ENCODE data around the gene CNTN2. TPM values are rescaled to one million over a fixed set of nuclear protein-coding genes. Genes with fewer than 3 reads are reported as not detected.

The CNTN2 gene
- total and polyA plus RNA-seq, 11 donors: 0.04 to 2.4 (median 0.19) TPM; not detected in 3

- no peak for ATAC-seq
- intact Hi-C loops (cut with DNase I): no loop called here
- no peaks in the 10 kb centered on the region for H3K4me1 ChIP-seq
Observed at GRCh38 chr1:205028924-205029323, 14.1 kb upstream of the CNTN2 start.

DNA sequence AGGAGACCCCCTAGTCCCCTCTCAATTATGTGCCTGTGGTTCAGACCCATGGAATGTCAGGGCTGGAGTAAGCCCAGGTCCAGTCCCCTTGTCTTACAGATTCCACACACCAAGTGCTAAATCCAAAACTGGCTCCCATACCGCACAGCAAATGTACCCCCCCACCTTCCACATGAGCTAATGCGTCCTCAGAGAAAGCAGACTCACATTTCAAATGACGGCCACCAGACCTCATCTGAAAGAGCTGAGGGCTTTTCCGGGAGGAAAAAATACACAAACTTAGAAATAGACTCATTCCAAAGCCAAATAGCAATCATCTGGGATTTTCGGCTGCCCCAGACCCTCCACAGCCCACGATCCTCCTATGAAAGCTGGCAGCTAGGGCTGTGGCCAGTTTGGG lies 12.8 kb upstream of the CNTN2 start:
- ATAC-seq (no peak), DNase-seq (no peak)
- Histone ChIP-seq H3K9me3 (no peaks in the 10 kb centered on the region), H3K4me1 (no peaks in the 10 kb centered on the region), H3K36me3 (no peaks in the 10 kb centered on the region), H3K27me3 (peaks cover 0 to 6% (median 0%) of the 10 kb centered on the region in 9 donors), H3K4me3 (no peak overlapping the region), H3K27ac (no peak overlapping the region)
- WGBS, 4 donors: 57 to 70% (median 66%) methylated on average over 6 of the region's 6 CpGs
- no peak for TF ChIP-seq POLR2A (IDR thresholded peaks at IDR 0.05)
- TF ChIP-seq CTCF (IDR thresholded peaks at IDR 0.05): no peak
- intact Hi-C loops (cut with DNase I): loop anchor here in 1 of 10 donors (2.0 kb wide), 1 partner anchor 33 kb away; no protein-coding TSS in a partner anchor

More at GRCh38 chr1:205028924-205029323, 14.1 kb upstream of the CNTN2 start:
- peaks cover 0 to 6% (median 0%) of the 10 kb centered on the region in 9 donors for H3K27me3 ChIP-seq
- no peaks in the 10 kb centered on the region for H3K36me3 ChIP-seq
- H3K9me3 ChIP-seq: no peaks in the 10 kb centered on the region
- whole genome bisulfite sequencing, 4 donors: 60 to 74% (median 65%) methylated on average over 4 of the region's 4 CpGs
- TF ChIP-seq CTCF (IDR thresholded peaks at IDR 0.05): no peak
- TF ChIP-seq POLR2A (IDR thresholded peaks at IDR 0.05): no peak
- H3K4me3 ChIP-seq: no peak overlapping the region
- DNase-seq: no peak
- H3K27ac ChIP-seq: no peak overlapping the region

GRCh38 chr1:205030896-205031295 lies 12.1 kb upstream of the CNTN2 start:
- 37 to 46% (median 41%) methylated on average over 11 of the region's 11 CpGs for WGBS, 4 donors
- Histone ChIP-seq H3K36me3 (no peaks in the 10 kb centered on the region), H3K27ac (no peak overlapping the region), H3K9me3 (no peaks in the 10 kb centered on the region), H3K4me3 (no peak overlapping the region), H3K4me1 (no peaks in the 10 kb centered on the region), H3K27me3 (peaks cover 0 to 6% (median 0%) of the 10 kb centered on the region in 9 donors)
- DNase-seq (no peak), ATAC-seq (no peak)
- intact Hi-C loops (cut with DNase I): loop anchor here in 1 of 10 donors (2.0 kb wide), 1 partner anchor 34 kb away; no protein-coding TSS in a partner anchor
- TF ChIP-seq POLR2A (IDR thresholded peaks at IDR 0.05) (no peak), CTCF (IDR thresholded peaks at IDR 0.05) (no peak)

- no peaks in the 10 kb centered on the region for H3K4me1 ChIP-seq
- 79 to 87% (median 84%) methylated on average over 7 of the region's 7 CpGs for WGBS, 4 donors
- intact Hi-C loops (cut with DNase I): no loop called here
- H3K27ac ChIP-seq: no peak overlapping the region
- DNase-seq: no peak
- no peak overlapping the region for H3K4me3 ChIP-seq
- ATAC-seq: no peak
- no peaks in the 10 kb centered on the region for H3K9me3 ChIP-seq
- no peaks in the 10 kb centered on the region for H3K36me3 ChIP-seq
- H3K27me3 ChIP-seq: peaks cover 0 to 6% (median 0%) of the 10 kb centered on the region in 9 donors
- TF ChIP-seq CTCF (IDR thresholded peaks at IDR 0.05) (no peak), POLR2A (IDR thresholded peaks at IDR 0.05) (no peak)
Observed at GRCh38 chr1:205032508-205032907, 10.5 kb upstream of the CNTN2 start.
